GM11168 (cell line): ENCODE results near the gene GJA4.

Experiments
- in situ Hi-C: fragments of 300-500 bp; cut with MboI; formaldehyde crosslinking; loops from one replicate; pipeline ENCODE4 v1.12.0; 2022; ENCODE audit warnings: low sequenced_read_pairs; ENCODE audit not compliant: unreplicated experiment

GJA4 gene

DNA sequence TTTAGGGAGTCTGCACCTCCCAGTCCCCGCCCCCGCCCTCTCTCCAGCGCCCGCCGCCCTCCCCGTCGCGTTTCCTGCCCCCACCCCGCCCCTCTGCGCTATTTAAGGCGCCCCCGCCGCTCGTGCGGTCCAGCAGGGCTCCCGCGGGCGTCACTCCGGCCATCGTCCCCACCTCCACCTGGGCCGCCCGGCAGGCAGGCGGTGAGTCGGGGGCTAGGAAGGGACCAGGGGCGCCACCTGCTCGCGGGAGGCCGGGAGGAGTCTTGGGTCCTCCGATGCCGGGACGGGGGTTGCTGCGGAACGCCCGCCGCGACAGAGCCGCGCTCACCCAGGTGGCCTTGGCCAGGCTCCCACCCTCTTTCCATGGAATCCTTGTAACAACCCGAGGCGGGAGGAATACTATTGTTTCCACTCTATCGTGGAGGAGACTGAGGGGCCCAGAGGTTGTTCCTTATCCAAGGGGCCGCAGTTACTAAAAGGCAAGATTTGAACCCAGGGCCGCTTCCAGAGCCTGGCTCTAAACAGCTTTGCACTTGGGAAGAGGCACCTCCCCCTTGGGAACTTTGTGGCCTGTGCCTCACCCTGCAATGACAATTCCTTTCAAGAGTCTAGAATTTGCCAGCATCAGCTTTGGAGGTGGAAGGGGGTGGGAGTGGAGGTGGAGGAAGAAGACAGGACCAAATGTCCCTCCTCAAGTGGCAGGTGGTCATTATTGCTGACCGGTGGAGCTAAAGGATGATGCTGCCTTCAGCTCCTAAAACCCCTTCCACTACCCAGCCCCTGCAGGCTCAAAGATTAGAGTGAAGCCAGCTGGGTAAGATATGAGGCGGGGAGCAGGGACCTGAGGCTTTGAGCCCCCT is at the start of gene GJA4:
GJA4 (plus strand) TSS at position 132 of the 860 bp plus-strand sequence. CDS start 1,215 bp downstream, outside the sequence.
- in situ Hi-C loops: loop anchor here (5.0 kb wide), 1 partner anchor 54 kb away; no protein-coding TSS in a partner anchor

DNA sequence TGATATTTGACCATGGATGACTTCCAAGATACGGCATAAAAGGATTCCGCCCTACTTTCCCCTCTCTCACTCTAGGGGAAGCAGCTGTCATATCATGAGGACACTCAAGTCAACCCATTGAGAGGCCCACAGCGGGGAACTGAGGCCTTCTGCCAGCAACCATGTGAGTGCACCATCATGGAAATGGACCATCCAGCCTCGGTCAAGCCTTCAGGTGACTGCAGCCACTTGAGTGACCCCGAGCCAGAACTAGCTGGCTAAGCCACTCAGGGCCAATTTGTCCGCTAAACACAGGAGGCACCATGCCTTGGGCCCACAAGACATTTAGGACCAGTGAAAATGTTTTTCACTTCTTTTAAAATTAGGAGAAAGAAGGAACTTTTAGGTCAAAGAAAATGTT is 49.0 kb upstream of the GJA4 start:
- in situ Hi-C loops: no loop called here

DNA sequence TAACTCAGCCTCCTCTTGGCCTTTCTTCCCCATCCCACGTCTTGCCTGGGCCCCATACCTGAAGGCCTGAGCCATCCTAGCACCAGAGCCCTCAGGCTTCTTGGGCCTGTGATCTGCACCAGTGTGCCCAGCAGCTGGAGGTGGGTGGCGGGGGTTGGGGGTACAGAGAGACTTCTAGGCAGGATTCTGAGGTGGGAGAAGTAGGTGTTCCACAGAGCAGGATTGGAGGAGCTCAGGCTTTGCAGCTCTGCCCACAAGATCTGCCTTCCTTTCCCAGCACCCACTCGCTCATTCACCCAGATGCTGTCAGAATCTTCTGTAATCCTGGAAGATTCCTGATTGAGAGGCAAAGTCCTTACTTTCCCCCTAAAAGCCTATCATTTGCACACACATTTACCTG is 47.9 kb upstream of the GJA4 start:
- in situ Hi-C loops: no loop called here

DNA sequence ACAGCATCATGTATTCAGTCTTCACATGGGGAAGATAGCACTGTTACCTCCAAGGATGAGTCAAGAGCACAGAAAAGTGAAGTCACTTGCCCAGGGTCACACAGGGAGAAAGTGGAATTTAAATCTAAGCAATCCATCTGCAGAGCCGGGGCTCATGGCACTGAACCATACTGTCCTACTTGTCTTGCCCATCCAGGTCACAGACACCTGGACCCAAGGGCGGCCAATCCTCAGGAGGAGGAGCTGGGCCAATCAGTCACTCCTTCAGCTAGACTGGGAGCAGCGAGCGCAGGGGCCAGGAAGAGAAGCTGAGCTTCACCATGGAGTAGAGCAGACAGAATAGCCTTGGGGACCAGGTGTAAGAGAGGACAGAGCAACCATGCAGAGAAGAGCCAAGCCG is 47.1 kb upstream of the GJA4 start:
- in situ Hi-C loops: no loop called here

DNA sequence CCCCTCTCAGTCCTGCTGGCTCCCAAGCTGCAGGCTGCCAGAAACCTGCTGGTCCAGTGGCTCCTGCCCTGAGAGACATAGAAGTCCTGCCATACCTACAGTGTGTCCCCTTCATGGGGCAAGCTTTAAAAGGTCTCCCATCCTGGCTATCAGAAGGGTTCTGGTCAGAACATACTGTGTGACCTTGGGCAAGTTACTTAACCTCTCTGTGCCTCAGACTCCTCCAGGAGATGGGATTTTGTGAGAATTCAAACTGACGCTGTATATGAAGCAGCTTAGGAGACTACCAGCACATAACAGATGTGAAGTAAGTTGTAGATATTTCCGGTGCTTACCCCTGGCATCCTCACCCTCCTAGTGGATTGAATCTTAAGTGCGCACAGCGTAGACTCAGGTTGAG is 46.7 kb upstream of the GJA4 start:
- in situ Hi-C loops: no loop called here

DNA sequence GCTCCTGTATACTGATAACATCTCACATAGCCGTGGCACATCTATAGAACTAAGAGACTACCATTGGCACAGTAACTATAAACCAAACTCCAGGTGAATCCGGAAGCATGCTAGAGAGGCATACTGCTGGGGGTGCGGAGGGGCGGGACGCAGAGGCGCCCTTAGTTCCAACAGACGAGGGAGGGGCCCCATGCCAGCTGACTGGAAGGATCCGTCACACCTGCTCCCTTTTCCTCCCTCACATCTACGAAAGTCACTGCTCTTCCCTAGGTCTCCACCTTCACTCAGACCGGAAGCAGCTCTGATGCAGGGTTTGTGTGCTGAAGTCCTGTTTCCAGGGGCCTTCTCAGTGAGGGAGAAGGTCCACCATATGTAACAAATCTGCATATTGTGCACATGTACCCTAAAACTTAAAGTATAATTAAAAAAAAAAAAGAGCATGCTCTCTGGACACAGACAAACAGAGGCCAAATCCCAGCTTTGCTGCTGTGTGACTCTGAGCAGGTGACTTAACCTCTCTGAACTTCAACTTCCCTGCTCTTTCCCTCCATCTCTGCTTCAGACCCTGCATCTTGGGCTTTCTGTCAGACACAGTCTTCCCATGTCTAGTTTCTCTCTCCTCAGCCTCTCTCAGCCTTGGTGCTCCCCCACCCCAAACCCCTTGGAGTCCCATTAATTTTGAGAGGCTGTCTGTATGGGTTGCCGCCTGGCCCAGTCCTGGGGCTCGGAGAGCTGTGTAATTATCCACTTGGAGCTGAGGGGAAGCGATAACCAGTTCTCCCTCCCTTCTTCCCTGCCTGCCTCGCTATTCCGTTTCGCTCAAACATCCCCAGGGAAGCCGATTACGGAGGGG is 45.8 kb upstream of the GJA4 start:
- in situ Hi-C loops: no loop called here

DNA sequence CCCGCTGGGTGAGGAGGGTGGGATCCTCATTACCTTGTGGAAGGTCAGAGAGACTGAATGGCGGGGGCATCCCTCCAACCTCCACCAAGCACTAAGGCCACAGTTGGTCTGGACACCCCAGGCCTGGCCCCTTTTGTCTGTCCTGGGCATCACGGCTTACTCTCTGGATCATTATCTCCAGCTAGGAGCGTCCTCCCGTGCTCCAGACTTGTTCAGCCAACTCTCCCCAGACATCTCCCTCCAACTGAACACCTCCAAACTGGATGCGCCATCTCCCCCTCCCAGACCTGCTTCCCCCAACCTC is 45.2 kb upstream of the GJA4 start:
- in situ Hi-C loops: no loop called here

DNA sequence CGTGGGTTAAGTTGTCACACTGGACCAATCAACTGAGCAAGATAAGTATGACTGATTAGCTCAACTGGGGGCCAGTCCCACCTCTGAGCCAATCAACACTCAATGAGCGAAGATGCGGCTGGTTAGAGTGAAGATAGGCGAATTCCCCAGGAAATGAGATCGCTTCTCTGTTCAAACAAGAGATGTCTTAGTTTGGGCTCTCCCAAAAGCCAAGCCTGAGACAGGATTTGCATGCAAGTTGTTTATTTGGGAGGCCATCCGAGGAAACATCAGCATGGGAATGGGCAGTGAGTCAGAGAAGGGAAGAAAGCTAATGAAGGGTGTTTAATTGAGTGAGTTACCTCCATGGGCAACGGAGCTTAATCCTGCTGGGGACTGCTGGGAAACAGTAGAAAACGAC is 42.8 kb upstream of the GJA4 start:
- in situ Hi-C loops: no loop called here

DNA sequence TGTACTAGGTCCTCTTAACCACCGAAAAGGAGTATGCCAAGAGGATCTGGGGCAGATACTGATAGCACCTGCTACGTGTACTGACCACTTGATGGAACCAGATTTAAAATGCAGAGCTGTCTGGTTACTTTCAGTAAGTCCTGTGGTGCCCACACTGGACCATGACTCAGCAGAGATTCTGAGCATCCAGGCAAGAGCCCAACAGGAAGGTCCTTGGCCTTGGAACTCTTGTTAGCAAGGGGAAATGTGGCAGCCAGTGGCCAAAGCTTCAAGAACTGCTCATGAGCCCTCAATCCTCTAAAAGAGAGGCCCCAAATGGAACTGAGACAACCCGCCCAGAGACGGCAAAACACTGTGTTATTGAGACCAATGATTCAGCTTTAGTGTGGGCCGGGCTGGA is 42.2 kb upstream of the GJA4 start:
- in situ Hi-C loops: no loop called here

DNA sequence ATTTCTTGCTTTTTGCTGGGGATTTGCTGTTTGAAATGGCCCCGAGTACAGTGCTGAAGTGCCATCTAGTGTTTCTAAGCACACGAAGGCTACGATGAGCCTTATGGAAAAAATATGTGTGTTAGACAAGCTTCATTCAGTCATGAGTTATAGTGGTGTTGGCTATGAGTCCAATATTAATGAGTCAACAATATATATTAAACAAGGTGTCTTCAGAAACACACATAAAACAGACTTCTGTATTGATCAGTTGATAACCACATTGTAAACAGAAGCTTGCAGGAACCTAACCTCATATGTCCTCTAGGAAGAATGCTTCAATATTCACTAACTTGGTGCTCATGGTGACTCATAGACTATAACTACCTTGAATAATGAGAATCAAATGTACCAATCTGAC is 39.6 kb upstream of the GJA4 start:
- in situ Hi-C loops: no loop called here

DNA sequence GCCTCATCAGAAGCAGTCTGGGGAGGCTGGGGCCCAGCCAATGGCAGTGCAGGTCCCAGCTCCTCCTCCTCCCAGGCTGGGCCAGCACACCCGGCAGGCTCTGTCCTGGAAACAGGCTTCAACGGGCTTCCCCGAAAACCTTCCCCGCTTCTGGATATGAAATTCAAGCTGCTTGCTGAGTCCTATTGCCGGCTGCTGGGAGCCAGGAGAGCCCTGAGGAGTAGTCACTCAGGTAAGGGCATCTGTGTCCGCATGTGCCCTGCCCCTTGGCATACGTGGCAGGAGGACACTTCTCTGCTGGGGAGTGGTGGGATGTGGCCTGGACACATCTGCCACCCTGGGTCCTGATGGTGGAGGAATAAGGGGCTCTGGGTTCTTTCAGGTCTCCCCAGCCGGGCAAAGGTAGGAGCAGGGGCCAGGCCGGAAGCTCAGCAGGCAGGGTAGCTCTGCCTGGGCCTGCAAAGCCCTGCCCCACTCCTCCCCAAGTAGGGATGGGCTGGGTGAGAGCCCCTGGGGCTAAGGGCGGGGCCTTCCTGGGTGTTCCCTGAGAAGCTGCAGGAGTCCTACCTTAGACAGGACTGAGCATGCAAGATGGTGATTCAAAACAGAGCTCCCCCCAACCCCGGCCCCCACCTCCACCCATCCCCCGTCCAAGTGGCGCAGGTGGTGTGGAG is 37.7 kb upstream of the GJA4 start, which contains the start of gene GJB5:
GJB5 (plus strand) TSS at position 84 of the 674 bp plus-strand sequence. CDS start 2,284 bp downstream, outside the sequence.
- in situ Hi-C loops: no loop called here

DNA sequence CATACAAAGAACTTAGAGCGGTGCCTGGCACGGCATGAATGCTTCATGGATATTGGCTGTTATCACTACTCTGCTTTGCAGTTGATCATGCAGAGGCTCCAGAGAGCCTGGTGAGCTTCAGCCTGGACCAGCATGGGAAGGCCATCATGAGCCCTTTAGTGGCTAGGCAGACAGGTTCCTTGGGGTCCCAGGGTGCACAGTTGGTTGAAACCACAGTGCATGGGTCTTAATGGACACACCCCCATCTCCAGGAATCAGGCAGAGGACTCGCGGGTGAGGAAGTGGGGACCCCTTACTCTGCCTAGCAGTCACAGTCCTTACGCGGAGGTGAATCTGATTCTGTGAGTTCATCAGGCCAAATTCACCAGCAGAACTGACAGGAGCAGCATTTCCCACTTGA is 36.8 kb upstream of the GJA4 start:
- in situ Hi-C loops: no loop called here

DNA sequence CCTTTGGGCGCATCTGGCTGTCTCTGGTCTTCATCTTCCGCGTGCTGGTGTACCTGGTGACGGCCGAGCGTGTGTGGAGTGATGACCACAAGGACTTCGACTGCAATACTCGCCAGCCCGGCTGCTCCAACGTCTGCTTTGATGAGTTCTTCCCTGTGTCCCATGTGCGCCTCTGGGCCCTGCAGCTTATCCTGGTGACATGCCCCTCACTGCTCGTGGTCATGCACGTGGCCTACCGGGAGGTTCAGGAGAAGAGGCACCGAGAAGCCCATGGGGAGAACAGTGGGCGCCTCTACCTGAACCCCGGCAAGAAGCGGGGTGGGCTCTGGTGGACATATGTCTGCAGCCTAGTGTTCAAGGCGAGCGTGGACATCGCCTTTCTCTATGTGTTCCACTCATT is 35.4 kb upstream of the GJA4 start:
- in situ Hi-C loops: no loop called here

DNA sequence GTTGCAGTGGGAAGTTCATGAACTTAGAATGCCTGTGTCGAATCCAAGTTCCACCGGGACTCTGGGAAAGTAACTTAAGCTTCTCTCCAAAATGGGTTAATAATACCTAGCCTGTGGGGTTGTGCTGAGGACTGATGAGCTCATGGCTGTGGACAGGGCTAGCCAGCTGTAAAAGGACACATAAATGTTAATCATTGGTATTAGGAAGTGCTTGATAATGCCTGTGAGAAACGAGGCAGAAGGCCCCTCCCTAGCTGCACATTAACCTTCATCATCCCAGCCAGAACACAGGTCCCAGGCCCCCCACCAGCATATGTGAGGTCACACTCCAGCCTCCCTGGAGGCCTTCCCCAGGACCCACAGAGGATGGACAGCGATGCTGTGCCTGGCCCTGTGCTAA is 34.0 kb upstream of the GJA4 start:
- in situ Hi-C loops: no loop called here

DNA sequence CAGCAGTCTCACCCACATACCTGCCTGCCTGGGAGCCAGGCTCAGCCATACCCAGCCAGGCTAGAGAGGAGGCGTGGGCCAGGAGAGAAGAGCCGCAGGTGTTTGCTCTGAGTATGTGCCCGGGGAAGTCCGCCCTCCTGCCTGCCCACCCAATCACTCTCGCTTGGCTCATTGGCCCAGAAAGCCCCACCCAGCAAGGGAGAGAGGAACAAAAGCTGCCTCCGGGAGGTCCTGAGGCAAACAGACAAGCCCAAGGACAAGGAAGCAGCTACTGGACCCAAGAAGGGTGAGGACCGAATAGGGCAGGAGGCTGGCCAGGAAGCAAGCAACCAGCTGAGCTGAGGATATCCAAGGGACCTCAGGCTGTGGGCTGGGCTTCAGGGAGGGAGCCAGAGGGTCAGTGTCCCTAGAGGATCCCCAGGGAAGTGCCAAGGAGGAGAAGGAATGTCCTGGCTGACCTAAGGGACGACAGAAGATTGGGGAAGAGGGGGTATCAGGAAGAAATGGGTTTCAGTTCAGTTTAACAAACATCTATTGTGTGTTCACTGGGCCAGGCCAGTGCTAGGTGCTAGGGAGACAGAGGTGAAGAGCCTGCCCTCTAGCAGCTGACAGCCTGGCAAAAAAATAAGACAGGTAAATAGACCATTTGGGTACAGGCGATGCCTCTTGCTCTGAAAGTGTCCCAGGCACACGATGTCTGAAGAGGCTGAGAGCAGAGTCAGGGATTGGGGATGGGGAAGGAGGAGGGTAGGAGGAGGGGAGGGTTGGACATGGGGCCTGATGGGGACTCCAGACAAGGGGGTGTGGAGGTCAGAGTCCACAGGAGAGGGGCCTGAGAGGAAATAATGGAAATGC is 33.1 kb upstream of the GJA4 start, which contains the start of gene GJB4:
GJB4 (plus strand) TSS at position 238 of the 855 bp plus-strand sequence. CDS start 1,515 bp downstream, outside the sequence.
- in situ Hi-C loops: no loop called here

DNA sequence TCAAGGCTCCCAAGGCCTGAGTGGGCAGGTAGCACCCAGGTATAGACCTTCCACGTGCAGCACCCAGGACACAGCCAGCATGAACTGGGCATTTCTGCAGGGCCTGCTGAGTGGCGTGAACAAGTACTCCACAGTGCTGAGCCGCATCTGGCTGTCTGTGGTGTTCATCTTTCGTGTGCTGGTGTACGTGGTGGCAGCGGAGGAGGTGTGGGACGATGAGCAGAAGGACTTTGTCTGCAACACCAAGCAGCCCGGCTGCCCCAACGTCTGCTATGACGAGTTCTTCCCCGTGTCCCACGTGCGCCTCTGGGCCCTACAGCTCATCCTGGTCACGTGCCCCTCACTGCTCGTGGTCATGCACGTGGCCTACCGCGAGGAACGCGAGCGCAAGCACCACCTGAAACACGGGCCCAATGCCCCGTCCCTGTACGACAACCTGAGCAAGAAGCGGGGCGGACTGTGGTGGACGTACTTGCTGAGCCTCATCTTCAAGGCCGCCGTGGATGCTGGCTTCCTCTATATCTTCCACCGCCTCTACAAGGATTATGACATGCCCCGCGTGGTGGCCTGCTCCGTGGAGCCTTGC is 31.5 kb upstream of the GJA4 start:
- in situ Hi-C loops: no loop called here

DNA sequence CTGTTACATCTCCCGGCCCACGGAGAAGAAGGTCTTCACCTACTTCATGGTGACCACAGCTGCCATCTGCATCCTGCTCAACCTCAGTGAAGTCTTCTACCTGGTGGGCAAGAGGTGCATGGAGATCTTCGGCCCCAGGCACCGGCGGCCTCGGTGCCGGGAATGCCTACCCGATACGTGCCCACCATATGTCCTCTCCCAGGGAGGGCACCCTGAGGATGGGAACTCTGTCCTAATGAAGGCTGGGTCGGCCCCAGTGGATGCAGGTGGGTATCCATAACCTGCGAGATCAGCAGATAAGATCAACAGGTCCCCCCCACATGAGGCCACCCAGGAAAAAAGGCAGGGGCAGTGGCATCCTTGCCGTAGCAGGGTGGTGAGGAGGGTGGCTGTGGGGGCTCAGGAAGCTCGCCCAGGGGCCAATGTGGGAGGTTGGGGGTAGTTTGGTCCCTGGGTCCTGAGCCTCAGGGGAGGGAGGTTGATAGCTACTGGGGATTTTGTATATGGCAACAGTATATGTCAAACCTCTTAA is 31.0 kb upstream of the GJA4 start:
- in situ Hi-C loops: no loop called here

DNA sequence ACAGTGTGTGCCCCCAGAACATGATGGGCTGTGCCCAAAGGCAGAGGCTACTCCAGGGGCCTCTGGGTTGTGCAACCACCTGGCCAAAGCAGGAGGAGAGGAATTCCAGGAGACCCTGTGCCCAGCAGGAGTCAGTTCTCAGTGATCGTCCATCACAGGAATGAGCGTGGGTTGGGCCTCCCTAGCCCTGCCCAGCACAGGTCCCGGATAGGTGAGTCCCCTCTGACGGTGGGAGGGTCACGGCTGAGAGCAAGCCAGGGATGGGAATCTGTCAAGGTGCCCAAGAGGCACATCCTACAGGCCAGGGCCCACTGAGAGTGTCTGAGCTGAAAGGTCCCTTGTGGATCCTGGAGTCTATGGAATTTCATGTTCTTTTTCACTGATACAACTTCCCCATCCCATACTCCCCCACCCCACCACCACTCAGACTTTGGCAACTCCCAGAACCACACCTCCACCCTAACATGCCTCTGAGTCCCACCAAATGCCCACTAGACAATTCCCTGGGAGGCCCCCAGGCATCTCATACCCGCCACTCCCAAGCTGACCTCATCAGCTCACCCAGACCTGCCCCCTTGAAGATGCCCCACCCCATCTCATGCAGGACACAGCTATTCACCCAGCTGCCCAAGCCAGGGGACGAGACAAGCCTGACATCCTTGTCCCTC is 30.2 kb upstream of the GJA4 start:
- in situ Hi-C loops: no loop called here
